ENCODE measurements around the gene NCOA7.

NCOA7 gene

DNA sequence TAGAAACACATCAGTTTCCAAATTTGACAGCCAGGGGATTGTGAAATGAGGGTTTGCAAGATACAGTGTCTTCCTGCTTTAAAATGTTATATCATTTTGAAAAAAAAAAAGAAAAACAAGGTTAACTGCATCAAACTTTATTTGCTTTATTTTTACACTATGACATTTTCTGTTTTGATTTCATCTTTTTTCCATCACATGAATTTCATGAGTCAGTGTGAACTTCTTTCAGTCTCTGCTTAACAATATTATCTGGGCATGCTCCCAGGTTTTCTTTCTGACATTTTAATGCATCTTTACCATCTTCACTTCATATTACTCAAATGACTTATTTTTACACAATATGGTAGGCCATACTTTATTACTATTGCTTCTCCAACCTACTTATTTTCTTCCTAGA is 1.9 kb downstream of the NCOA7 start:
- no peak for TF ChIP-seq GATA2 (IDR thresholded peaks at IDR 0.05; ENCODE audit: low read depth, low read length)
- no peak for TF ChIP-seq GATA3 (IDR thresholded peaks at IDR 0.05; ENCODE audit: low read depth, low read length)

DNA sequence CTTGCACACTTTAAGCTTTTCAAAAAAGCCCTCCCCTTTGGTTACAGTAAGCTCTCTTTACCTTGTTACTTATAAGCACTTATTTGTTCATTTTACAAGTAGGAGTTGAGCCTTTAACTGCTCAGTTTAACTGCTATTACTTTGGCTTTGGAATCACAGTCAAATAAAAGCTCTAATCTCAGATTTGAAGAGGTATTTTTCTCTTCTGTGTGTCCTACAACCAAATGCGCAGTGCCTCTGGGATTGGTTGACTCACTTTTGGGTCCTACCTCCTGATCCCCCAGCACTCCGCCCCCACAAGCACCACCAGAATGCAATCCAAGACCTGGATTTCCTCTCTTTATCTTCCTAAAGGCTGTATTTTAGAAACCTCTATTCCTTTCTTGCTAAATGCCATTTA is 2.5 kb downstream of the NCOA7 start:
- no peak for TF ChIP-seq GATA2 (IDR thresholded peaks at IDR 0.05; ENCODE audit: low read depth, low read length)
- TF ChIP-seq GATA3 (IDR thresholded peaks at IDR 0.05; ENCODE audit: low read depth, low read length), result no peak

DNA sequence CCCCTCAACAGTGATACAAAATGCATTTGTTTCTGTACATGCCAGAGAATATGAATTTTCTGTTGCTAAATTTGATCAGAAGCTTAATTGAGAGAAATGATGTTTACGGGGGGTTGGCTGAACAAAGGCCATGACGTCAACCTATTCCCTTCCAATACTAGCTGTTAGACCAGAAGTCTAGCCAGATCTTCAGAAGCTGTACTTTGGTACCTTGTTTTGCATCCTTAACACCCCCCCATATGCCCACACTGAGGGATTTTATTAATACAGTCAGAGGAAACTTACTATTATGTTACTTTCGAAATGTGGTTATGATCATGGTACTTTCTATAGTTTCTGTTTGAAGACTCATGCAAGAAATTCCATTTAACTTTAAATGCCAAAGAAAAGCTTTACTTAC is 3.1 kb downstream of the NCOA7 start:
- no peak for TF ChIP-seq GATA2 (IDR thresholded peaks at IDR 0.05; ENCODE audit: low read depth, low read length)
- TF ChIP-seq GATA3 (IDR thresholded peaks at IDR 0.05; ENCODE audit: low read depth, low read length), result no peak

DNA sequence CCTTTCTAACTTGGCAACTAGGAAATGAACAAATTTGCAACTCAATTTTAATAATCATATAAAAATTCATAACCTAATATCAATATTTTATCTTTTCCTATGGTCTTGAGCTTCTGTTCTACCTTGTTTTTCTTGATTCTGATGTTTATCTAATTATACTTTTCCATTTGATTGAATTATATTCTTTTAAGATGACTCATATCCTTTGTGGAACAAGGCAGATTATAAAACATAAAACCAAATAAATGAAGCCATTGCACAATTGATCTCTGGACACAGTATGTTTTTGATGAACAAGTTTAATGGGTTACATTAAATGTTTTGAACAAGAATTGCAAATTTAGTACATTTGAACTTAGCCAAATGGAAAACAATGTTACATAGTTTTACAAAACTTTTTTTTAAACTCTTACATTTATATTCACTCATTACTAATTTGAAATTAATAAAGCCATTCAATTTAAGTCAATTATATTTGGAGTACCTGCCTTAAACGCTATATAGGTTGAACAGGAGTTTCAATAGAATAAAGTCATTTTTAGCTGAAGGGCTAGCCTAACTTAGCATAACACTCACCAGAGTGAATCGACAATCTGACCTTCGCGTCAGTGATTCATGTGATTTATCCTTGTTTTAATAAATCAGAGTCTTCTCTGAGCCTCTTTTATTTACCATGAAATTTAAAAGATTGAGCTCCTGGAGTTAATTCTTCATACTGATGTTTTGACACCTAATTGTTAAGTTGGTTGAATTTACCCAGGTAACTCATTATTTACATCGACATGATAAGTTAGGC is 3.8 kb downstream of the NCOA7 start:
- TF ChIP-seq GATA3 (IDR thresholded peaks at IDR 0.05; ENCODE audit: low read depth, low read length), result no peak
- no peak for TF ChIP-seq GATA2 (IDR thresholded peaks at IDR 0.05; ENCODE audit: low read depth, low read length)

DNA sequence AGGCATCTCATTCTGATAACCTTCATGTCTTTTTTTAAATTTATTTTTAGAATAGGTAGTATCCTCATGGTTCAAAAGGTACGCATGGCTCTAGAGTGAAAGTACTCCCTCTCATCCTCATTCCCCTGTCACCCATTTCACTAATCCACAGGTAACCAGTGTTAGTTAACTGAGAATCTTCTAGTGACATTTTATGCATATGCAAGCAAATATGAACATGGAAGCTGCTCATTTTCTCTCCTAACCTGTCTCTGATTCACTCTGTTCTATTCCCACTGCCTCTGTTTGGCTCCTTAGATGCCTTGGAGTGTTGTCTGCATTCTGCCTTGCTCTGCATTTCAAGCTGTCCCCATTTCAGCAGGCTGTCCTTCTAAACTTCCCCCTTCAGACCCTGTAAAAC is 4.5 kb downstream of the NCOA7 start:
- TF ChIP-seq GATA3 (IDR thresholded peaks at IDR 0.05; ENCODE audit: low read depth, low read length), result no peak
- no peak for TF ChIP-seq GATA2 (IDR thresholded peaks at IDR 0.05; ENCODE audit: low read depth, low read length)

DNA sequence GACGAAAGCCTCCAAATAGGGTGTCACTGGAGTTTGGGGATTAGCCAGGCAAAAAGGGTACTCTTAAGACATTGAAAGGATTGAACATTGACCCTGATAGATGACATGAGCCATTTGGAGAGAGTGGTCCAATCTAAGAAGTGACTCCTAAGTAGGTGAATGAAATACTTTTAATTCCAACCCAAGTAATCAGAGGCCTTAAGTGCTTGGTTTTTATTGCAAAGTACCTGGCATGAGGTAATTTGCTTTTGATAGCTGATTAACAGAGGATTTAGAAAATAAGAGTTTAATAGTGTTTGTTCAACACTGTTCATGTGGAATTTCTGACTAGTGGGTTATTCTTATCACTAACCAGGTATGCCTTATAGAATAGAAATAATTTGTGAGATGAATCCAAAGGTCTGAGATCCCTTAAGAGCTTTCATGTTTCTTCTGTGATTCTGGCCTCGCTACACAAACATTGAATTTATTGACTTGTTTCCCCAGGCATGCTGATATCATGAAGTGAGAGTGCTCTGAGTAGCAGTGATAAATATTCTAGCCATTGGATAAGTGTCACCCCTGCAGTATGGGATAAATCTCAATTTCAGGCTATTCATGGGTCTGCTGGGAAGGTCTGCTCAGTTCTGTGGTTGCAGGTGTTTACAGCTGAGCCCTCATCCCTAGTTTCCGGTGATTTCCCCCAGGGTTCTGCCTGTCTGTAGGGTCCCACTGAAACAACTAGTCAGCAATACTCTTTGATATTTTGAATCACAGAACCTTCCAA is 6.5 kb downstream of the NCOA7 start:
- TF ChIP-seq GATA3 (IDR thresholded peaks at IDR 0.05; ENCODE audit: low read depth, low read length), result no peak
- no peak for TF ChIP-seq GATA2 (IDR thresholded peaks at IDR 0.05; ENCODE audit: low read depth, low read length)

DNA sequence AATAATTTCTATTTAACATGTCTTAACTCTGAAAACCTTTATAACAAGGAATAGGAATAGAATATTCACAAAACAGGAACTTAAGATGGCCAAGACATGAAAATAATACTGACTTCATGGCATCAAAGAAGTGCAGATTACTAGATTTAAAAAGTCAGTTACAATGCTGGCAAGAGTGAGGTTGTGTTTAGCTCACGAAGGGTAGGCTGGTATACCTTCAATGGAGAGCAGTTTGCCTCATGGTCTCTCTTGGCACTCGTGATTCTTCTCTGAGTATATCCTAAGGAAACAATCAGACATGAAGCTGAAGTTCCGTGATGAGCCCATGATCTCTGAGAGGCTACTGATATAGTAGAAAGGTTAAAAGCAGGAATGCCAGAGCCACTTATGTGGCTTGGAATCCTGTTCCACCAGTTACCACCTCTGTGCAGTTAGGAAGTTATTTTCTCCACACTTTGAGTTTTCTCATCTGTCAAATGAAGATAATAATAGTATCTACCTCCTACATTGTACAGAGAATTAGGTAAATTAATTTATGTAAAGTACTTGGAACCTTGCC is 7.2 kb downstream of the NCOA7 start:
- TF ChIP-seq GATA3 (IDR thresholded peaks at IDR 0.05; ENCODE audit: low read depth, low read length) (no peak), GATA2 (IDR thresholded peaks at IDR 0.05; ENCODE audit: low read depth, low read length) (no peak)

DNA sequence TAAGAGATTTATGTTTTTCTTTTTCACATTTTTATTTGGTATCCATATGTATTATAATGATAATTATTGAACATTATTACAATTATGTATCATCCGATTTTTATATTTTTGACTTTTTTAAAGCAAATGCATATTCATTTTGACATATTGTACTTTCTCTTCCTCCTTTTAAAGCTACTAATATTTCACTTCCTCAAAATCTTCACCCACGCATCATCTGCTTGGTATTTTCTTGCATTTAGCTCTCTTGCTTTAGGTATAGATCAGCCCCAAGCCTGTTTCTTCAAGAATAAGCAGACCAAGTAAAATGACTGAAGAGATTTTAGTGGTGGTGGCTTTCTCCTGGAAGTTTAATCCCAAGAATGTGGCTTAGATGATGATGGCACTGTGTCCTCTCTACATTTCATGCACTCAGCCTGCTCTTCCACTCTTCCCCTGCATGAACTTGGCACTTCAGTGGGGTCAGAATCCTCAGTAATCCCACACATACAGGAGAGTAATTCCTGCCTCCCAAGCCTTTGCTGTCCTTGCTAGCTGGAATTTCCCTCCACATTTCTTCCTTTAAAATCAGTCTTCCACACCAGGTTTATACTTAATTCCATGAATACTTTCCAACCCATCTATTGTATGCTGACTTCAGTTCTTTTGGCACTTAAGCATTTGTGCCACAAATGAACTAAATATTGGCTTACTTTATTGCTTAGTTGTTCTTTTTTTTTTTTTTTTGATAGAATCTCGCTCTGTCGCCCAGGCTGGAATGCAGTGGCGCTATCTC is 8.2 kb downstream of the NCOA7 start:
- TF ChIP-seq GATA3 (IDR thresholded peaks at IDR 0.05; ENCODE audit: low read depth, low read length), result no peak

DNA sequence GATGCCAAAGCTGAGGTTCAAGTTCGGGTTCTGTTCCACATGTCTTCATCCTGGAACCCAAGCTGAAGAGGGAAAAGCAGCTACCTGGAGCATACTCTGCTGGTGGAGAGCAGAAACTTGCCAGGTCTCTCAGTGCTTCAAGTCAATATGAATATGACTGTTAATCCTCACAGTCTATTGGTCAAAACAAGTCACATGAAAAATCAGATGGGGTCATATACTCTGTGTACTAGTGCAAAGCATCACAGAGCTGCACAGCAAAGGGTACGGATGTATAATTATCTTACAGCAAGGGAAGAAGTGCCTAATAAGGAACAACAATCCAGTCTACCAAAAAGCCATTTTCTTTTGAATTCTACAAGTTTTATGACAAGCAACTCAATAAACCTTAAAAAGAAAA is 11.6 kb downstream of the NCOA7 start:
- TF ChIP-seq GATA2 (IDR thresholded peaks at IDR 0.05; ENCODE audit: low read depth, low read length), result no peak
- no peak for TF ChIP-seq GATA3 (IDR thresholded peaks at IDR 0.05; ENCODE audit: low read depth, low read length)

DNA sequence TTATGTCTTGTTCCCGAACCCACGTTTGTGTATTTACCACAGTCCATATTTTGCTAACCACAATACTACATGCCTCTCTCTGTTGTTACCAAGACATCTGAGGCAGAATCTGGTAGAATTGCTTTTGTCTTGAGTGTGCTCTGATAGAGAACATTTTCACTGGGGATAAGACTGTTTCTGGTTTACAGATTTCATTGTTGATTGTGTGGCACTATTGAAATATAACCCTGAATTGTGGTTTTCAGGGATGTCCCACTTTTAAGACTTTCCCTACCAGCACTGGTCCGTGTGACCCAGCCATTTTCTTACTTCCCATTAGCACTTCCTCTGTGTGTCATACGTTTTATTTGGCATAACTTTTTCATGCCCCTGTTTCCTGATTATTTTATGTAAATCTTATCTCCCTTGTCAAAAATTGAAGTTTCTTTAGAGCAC is 12.2 kb downstream of the NCOA7 start:
- TF ChIP-seq GATA2 (IDR thresholded peaks at IDR 0.05; ENCODE audit: low read depth, low read length) (no peak), GATA3 (IDR thresholded peaks at IDR 0.05; ENCODE audit: low read depth, low read length) (no peak)

DNA sequence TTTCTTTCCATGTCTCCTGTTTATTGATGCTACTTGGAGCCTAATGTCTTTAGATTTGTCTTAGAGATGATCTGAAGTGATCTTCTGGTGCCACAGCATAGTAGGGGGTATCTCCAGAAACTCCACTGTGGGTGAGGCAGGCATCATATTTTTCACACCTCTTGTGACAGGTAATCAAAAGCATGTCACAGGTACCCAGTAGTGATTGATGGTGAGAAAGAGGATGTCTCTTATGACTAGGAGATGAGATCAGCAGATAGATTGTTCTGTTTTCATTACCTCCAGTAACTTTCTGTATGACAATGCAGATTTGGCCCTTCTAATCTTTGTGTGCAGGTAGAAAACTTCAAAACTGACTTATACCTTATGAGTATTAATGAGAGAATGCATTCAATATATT is 13.5 kb downstream of the NCOA7 start:
- TF ChIP-seq GATA3 (IDR thresholded peaks at IDR 0.05; ENCODE audit: low read depth, low read length) (no peak), GATA2 (IDR thresholded peaks at IDR 0.05; ENCODE audit: low read depth, low read length) (no peak)

DNA sequence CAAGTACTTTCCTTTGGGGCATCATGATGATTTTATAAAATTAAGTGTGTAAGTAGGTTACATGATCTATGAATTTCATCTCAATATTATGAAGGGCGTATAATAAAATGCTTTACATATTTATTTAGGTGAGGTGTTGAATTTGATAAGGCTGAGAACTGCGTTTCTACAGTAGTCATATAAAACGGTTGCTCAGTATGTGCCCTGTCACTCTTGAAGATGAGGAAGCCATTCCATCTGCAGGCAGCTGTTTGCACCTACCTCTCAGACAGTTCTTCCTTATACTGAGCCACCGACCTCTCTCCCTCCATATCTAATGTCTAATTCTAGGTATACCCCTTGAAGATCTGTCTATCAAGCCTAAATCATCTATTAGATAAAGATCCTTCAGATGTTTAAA is 16.1 kb downstream of the NCOA7 start:
- TF ChIP-seq GATA2 (IDR thresholded peaks at IDR 0.05; ENCODE audit: low read depth, low read length) (no peak), GATA3 (IDR thresholded peaks at IDR 0.05; ENCODE audit: low read depth, low read length) (no peak)

DNA sequence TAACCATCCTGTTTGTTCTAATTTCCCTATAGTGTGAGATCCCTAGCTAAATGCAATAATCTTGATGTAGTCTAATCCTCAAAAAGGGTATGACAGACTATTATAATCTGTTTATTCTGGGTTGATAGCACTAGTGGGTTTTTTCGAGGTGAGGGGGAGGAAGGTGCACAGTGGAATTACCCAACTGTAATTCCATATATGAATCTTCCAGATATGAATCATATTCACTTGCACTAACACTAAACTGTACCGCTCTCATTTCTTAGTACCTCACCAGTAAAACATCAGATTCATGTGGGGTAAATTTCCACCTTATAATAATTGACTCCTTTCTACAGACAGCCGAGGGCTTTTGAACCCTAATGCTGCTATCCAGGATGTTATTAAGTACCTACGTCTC is 16.5 kb downstream of the NCOA7 start:
- TF ChIP-seq GATA3 (IDR thresholded peaks at IDR 0.05; ENCODE audit: low read depth, low read length), result no peak
- TF ChIP-seq GATA2 (IDR thresholded peaks at IDR 0.05; ENCODE audit: low read depth, low read length), result no peak

DNA sequence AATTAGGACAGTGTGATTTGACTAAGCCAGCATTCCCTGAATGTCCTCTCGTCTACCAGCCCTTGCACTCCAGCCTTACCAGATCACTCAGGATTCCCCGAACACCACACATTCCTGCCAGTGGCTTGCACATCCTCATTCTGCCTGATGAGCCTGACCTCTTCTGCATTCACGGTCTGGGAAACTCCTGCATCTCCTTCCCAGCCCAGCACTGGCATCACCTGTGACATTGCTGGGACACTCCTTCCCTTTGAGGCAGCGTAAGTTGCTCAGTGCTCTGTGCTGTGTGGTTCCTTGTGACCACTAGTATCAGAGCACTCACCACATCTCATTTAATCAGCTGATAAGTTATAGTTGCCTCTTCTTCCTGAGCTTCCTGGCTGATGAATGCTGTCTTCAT is 17.3 kb downstream of the NCOA7 start:
- TF ChIP-seq GATA3 (IDR thresholded peaks at IDR 0.05; ENCODE audit: low read depth, low read length), result no peak
- no peak for TF ChIP-seq GATA2 (IDR thresholded peaks at IDR 0.05; ENCODE audit: low read depth, low read length)

All from SH-SY5Y (cell line).